Uterus (tissue), 4 donors: ENCODE results near the gene MCU. TPM values are rescaled to one million over a fixed set of nuclear protein-coding genes. Genes with fewer than 3 reads are reported as not detected.
A peak's percentile ranks its signal among the peaks of the same experiment; 100 is the strongest.

Experiments used
- DNase-seq, 2 donors: peaks; one replicate each; pipeline ENCODE4 v3.0.0-alpha.2; 2019 to 2020
- H3K27ac ChIP-seq, 2 donors: fragments of 200-600 bp; sonication (generic); 1 replicate in 1 of 2; 2 replicates in 1 of 2; pipeline ENCODE4 v1.5.1; 2016 to 2018
- H3K27me3 ChIP-seq, 2 donors: fragments of 200-600 bp; sonication (generic); one replicate each; pipeline ENCODE4 v1.5.1; 2018 to 2019; ENCODE audit warnings: control low read depth in 1 of 2
- H3K36me3 ChIP-seq, 2 donors: fragments of 200-600 bp; sonication (generic); one replicate each; pipeline ENCODE4 v1.5.1; 2019; ENCODE audit warnings: control low read depth in 1 of 2
- H3K4me1 ChIP-seq, 2 donors: fragments of 200-600 bp; sonication (generic); one replicate each; pipeline ENCODE4 v1.5.1; 2018 to 2019; ENCODE audit warnings: control low read depth in 1 of 2
- H3K4me3 ChIP-seq, 2 donors: fragments of 200-600 bp; sonication (generic); 1 replicate in 1 of 2; 2 replicates in 1 of 2; pipeline ENCODE4 v1.5.1; 2018 to 2019; ENCODE audit warnings: mild to moderate bottlenecking in 1 of 2
- H3K9me3 ChIP-seq, 2 donors: fragments of 200-600 bp; sonication (generic); one replicate each; pipeline ENCODE4 v1.5.1; 2019; ENCODE audit warnings: control low read depth in 1 of 2
- POLR2A ChIP-seq, 2 donors: fragments of 450-650 bp; IDR thresholded peaks; one replicate each; pipeline ENCODE4 v1.6.1; 2016; ENCODE audit warnings: antibody characterized with exemption in 2 of 2, mild to moderate bottlenecking in 1 of 2, moderate library complexity in 1 of 2
- intact Hi-C: fragments of 100-400 bp; cut with DNase I; formaldehyde crosslinking; loops from one replicate; pipeline ENCODE4 v1.15.1; 2023; ENCODE audit warnings: low total_unique reads
- total RNA-seq, 4 donors: library from RNA; depleted of rRNA in 3 of 4; stranded (reverse); fragments of >200 nt in 3 of 4; gene quantifications; one replicate each; pipeline versions ENCODE4 v1.1.0 to v1.2.4, GENCODE V29; 2014 to 2023
- TF ChIP-seq, protein P1 (sequence below), 4 experiments: fragments of 200-600 bp in 2 of 4; fragments of 450-650 bp in 2 of 4; sonication (generic) in 2 of 4; IDR thresholded peaks; one replicate each; pipeline ENCODE4 v1.5.1; 2016 to 2019; ENCODE audit warnings: antibody characterized with exemption in 4 of 4, mild to moderate bottlenecking in 2 of 4, moderate library complexity in 1 of 4
- donor health status: DM: yes; HTN: yes; CAD: no.

MCU gene
- total RNA-seq, 4 donors from 2014 or later: 13.2 to 35.8 (median 24.6) TPM

DNA sequence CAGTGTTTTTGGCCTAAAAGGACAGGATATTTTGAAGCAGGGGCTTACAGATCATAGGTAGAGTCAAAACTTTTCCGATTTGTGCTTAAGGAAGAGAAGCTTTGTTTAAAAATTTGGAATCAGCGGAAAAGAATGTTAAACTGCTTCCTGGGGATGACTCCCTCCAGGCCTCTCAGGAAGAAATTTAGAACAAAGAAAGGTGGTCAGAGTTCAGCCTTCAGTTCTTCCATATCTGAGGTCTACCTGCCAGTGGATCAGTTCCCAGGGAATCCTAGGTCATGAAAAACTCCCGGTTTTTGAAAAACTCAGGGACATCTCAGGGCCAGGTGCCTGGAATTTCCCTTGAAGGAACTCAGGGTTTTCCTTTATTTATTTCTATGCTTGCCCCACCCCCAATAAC, 100.3 kb downstream of the MCU start:
- no peak overlapping the region for H3K4me3 ChIP-seq
- DNase-seq: no peak
- no peaks in the 10 kb centered on the region for H3K27me3 ChIP-seq
- intact Hi-C loops: no loop called here
- no peaks in the 10 kb centered on the region for H3K36me3 ChIP-seq
- peak overlapping the region; percentile 25 to 35 for H3K27ac ChIP-seq
- no peaks in the 10 kb centered on the region for H3K4me1 ChIP-seq
- TF ChIP-seq POLR2A (IDR thresholded peaks at IDR 0.05): no peak
- TF ChIP-seq, protein P1, sequence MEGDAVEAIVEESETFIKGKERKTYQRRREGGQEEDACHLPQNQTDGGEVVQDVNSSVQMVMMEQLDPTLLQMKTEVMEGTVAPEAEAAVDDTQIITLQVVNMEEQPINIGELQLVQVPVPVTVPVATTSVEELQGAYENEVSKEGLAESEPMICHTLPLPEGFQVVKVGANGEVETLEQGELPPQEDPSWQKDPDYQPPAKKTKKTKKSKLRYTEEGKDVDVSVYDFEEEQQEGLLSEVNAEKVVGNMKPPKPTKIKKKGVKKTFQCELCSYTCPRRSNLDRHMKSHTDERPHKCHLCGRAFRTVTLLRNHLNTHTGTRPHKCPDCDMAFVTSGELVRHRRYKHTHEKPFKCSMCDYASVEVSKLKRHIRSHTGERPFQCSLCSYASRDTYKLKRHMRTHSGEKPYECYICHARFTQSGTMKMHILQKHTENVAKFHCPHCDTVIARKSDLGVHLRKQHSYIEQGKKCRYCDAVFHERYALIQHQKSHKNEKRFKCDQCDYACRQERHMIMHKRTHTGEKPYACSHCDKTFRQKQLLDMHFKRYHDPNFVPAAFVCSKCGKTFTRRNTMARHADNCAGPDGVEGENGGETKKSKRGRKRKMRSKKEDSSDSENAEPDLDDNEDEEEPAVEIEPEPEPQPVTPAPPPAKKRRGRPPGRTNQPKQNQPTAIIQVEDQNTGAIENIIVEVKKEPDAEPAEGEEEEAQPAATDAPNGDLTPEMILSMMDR (IDR thresholded peaks at IDR 0.05): no peak
- H3K9me3 ChIP-seq: no peaks in the 10 kb centered on the region

DNA sequence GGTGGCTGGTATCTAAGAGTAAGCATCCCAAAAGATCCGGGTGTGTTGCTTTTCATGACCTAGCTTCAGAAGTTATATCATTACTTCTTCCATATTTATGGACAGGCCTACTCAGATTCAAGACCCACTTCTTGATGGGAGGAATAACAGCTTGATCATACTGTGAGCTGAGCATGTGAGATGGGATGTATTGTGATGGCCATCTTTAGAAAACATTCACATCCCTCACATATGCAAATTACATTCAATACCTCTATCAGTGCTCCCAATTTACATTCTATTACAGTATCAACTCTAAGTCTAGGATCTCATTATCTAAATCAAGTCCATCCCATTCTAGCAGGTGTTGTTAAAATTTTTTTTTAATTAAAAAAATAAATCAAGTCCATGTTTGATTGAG, 101.8 kb downstream of the MCU start:
- no peak overlapping the region for H3K4me3 ChIP-seq
- H3K4me1 ChIP-seq: no peaks in the 10 kb centered on the region
- H3K27me3 ChIP-seq: no peaks in the 10 kb centered on the region
- no peak for TF ChIP-seq POLR2A (IDR thresholded peaks at IDR 0.05)
- TF ChIP-seq, protein P1 (IDR thresholded peaks at IDR 0.05): no peak
- intact Hi-C loops: no loop called here
- no peaks in the 10 kb centered on the region for H3K36me3 ChIP-seq
- peak overlapping the region in 1 of 2 donors; percentile 25 for H3K27ac ChIP-seq
- H3K9me3 ChIP-seq: no peaks in the 10 kb centered on the region
- DNase-seq: no peak

DNA sequence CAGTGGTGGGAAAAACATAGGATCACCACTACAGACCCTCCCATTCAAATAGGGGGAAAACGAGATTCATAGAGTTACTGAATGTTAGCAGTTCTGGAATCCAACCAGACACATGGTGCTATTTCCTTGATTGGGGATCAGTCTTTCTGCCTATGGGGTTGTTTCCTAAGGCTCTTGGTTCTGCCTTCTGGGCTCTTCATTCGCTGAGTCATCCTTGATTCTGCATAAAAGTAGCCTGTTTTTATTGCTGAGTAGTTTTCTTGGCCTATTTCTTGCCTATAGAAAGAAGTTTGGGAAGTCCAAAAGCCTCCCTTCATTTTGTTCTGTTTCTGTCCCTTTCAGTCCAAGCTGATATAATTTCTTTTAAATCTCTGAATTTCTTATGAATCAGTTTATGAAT, 102.3 kb downstream of the MCU start:
- H3K27ac ChIP-seq: no peak overlapping the region
- intact Hi-C loops: no loop called here
- H3K27me3 ChIP-seq: no peaks in the 10 kb centered on the region
- H3K4me1 ChIP-seq: no peaks in the 10 kb centered on the region
- no peaks in the 10 kb centered on the region for H3K36me3 ChIP-seq
- H3K4me3 ChIP-seq: no peak overlapping the region
- DNase-seq: no peak
- no peaks in the 10 kb centered on the region for H3K9me3 ChIP-seq
- TF ChIP-seq POLR2A (IDR thresholded peaks at IDR 0.05): no peak
- TF ChIP-seq, protein P1 (IDR thresholded peaks at IDR 0.05): no peak

DNA sequence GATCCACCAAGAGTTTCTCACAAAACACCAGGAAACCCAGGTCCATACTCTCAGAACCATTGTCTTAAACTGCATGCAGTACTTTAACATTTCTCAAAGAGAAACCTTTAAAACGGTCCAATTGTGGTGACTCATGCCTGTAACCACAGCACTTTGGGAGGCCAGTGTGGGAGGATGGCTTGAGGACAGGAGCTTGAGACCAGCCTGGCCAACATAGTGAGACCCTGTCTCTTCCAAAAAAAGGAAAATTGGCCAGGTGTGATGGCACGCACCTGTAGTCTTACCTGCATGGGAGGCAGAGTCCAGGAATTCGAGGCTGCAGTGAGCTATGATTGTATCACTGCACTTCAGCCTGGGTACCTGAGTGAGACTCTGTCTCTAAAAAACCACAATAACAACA, 104.1 kb downstream of the MCU start:
- H3K36me3 ChIP-seq: no peaks in the 10 kb centered on the region

DNA sequence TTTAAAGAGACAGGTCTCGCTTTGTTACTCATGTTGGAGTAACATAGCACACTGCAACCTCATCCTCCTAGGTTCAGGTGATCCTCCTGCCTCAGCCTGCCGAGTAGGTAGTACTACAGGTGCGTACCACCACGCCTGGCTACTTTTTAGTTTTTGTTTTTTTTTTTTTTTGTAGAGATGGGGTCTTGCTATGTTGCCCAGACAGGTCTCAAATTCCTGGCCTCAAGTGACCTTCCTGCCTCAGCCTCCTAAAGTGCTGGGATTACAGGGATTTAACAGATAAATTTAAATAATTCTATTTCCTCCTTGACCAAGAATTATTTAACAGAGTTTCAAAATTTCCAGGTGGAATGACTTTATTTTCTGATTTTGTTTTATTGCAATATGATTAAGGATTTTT, 104.6 kb downstream of the MCU start:
- Histone ChIP-seq H3K4me1 (no peaks in the 10 kb centered on the region), H3K27ac (no peak overlapping the region), H3K9me3 (no peaks in the 10 kb centered on the region), H3K27me3 (no peaks in the 10 kb centered on the region), H3K36me3 (no peaks in the 10 kb centered on the region), H3K4me3 (no peak overlapping the region)
- intact Hi-C loops: no loop called here
- no peak for DNase-seq
- no peak for TF ChIP-seq POLR2A (IDR thresholded peaks at IDR 0.05)
- TF ChIP-seq, protein P1 (IDR thresholded peaks at IDR 0.05): no peak

More for the DNA sequence above, 104.1 kb downstream of the MCU start:
- H3K9me3 ChIP-seq: no peaks in the 10 kb centered on the region
- no peaks in the 10 kb centered on the region for H3K27me3 ChIP-seq
- no peak for DNase-seq
- no peaks in the 10 kb centered on the region for H3K4me1 ChIP-seq
- H3K27ac ChIP-seq: no peak overlapping the region
- intact Hi-C loops: no loop called here
- TF ChIP-seq POLR2A (IDR thresholded peaks at IDR 0.05): no peak
- TF ChIP-seq, protein P1 (IDR thresholded peaks at IDR 0.05): no peak
- H3K4me3 ChIP-seq: no peak overlapping the region
